ENCODE results near the gene NID1.

The NID1 gene

DNA sequence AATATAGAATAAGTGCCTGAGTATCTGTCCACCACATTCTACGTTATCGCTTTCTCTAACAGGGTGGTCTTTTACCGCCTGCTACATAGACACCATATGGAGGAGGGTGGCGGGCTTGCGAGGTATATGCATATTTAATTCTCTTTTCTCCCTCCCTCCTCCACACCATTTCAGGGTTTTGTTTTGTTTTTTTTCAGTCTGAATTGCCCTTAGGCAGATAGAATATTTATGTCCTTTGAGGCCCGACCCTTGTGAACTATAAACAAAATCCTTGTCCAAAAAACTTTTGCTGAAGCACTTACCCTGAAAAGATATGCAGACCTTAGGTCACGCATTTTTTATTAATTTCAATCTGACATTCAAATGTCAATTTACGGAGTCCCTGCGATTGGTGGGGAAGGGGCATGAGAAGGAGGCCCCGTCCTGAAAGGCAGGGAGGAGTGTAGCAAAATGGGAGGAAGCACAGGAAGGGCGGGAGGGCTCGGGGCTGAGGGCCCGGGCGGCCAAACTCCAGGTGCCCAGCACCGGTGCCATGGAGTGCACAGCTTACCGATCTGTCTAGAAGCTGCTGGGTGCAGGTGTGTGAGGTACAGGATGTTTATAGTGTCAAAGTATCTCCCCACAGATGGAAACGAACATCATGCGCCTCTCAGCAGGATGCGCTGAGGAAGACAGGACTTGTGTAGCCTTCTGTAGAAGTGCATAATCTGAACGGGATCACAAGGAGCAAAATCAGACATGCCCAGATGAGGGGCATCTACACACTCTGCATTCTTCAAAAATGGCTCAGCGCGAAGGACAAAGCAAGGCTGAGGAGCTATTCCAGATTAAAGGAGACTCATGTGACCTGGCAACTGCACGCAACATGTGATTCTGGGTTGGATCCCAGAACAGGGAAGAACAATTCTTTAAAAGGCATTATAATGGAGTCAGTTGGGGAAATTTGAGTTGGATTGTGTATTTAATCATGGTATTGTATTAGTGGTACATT is 129.4 kb downstream of the NID1 start:
- Histone ChIP-seq H3K4me3 (IDR thresholded peaks at IDR 0.05; ENCODE audit: insufficient read depth, low read depth, low read length) (no peak overlapping the region), H3K27ac (no peak overlapping the region), H3K9ac (no peak overlapping the region), H3K36me3 (ENCODE audit: insufficient read depth) (no peaks in the 10 kb centered on the region), H2AFZ (ENCODE audit: low read depth) (no peak overlapping the region), H3K79me2 (ENCODE audit: insufficient read depth, low read depth) (no peaks in the 10 kb centered on the region), H3K27me3 (ENCODE audit: insufficient read depth, low read depth) (no peaks in the 10 kb centered on the region), H4K20me1 (ENCODE audit: insufficient read depth) (no peaks in the 10 kb centered on the region), H3K4me1 (ENCODE audit: low read depth, poor library complexity, severe bottlenecking) (peaks cover 30% of the 10 kb centered on the region), H3K4me2 (no peak overlapping the region)
- TF ChIP-seq, protein P1, sequence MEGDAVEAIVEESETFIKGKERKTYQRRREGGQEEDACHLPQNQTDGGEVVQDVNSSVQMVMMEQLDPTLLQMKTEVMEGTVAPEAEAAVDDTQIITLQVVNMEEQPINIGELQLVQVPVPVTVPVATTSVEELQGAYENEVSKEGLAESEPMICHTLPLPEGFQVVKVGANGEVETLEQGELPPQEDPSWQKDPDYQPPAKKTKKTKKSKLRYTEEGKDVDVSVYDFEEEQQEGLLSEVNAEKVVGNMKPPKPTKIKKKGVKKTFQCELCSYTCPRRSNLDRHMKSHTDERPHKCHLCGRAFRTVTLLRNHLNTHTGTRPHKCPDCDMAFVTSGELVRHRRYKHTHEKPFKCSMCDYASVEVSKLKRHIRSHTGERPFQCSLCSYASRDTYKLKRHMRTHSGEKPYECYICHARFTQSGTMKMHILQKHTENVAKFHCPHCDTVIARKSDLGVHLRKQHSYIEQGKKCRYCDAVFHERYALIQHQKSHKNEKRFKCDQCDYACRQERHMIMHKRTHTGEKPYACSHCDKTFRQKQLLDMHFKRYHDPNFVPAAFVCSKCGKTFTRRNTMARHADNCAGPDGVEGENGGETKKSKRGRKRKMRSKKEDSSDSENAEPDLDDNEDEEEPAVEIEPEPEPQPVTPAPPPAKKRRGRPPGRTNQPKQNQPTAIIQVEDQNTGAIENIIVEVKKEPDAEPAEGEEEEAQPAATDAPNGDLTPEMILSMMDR (conservative IDR thresholded peaks at IDR 0.05; ENCODE audit: low read depth, low read length): no peak

DNA sequence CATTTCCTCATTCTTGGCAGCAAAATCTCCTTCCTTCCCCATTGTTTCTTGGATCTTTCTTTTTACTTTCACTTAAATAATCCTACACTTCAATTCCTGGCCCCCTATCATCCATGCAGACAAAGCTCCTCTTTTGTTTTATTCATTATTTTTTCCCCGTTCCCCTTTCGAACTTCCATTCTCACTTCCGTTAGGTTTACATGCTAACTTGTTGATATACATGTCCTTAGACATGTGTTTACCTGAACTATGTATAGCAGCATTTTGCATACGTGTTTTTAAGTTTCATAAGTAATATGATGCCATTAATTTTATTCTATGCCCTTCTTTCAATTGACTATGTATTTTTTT is 131.1 kb downstream of the NID1 start:
- Histone ChIP-seq H3K4me1 (ENCODE audit: low read depth, poor library complexity, severe bottlenecking) (peaks cover 42% of the 10 kb centered on the region), H3K9ac (no peak overlapping the region), H3K36me3 (ENCODE audit: insufficient read depth) (no peaks in the 10 kb centered on the region), H4K20me1 (ENCODE audit: insufficient read depth) (no peaks in the 10 kb centered on the region), H3K4me2 (no peak overlapping the region), H3K27me3 (ENCODE audit: insufficient read depth, low read depth) (no peaks in the 10 kb centered on the region), H3K79me2 (ENCODE audit: insufficient read depth, low read depth) (no peaks in the 10 kb centered on the region), H3K4me3 (IDR thresholded peaks at IDR 0.05; ENCODE audit: insufficient read depth, low read depth, low read length) (no peak overlapping the region), H3K27ac (no peak overlapping the region), H2AFZ (ENCODE audit: low read depth) (no peak overlapping the region)
- TF ChIP-seq, protein P1 (conservative IDR thresholded peaks at IDR 0.05; ENCODE audit: low read depth, low read length): no peak

DNA sequence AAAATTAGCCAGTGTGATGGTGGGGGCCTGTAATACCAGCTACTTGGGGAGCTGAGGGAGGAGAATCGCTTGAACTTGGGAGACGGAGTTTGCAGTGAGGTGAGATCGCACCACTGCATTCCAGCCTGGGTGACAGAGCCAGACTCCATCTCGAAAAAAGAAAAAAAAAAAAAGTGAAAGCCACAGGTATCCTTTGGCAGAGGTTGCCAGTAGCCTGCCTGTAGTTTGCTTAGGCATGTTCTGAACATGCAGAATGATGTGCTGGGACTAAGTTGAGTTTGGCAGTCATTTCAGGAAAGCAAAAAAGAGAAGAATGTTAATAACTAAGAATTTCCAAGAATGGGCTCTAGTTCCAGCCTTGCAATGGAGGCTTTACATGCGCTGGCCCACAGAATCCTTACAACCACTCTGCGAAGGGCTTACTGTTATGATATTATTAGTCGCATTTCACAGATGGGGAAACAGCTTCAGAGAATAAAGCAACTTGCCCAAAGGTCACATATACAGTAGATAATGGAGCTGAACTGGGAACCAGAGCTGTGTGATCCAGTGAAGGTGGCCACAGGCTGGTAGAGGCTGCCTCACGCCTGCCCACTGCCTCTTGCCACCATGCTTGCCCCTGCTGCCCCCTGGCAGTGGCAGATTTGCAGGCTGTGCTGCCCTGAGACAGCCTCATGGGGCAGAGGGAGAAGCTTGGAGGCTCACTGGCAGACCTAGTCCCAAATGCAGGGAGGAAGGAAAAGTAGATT is 131.7 kb downstream of the NID1 start:
- Histone ChIP-seq H3K4me2 (no peak overlapping the region; the same call in 1 of the 2 replicates), H3K79me2 (ENCODE audit: insufficient read depth, low read depth) (no peaks in the 10 kb centered on the region), H3K27me3 (ENCODE audit: insufficient read depth, low read depth) (no peaks in the 10 kb centered on the region), H3K27ac (no peak overlapping the region), H3K36me3 (ENCODE audit: insufficient read depth) (no peaks in the 10 kb centered on the region), H3K4me3 (IDR thresholded peaks at IDR 0.05; ENCODE audit: insufficient read depth, low read depth, low read length) (no peak overlapping the region), H3K9ac (no peak overlapping the region), H3K4me1 (ENCODE audit: low read depth, poor library complexity, severe bottlenecking) (peaks cover 45% of the 10 kb centered on the region), H4K20me1 (ENCODE audit: insufficient read depth) (no peaks in the 10 kb centered on the region), H2AFZ (ENCODE audit: low read depth) (no peak overlapping the region)
- TF ChIP-seq, protein P1 (conservative IDR thresholded peaks at IDR 0.05; ENCODE audit: low read depth, low read length): no peak

DNA sequence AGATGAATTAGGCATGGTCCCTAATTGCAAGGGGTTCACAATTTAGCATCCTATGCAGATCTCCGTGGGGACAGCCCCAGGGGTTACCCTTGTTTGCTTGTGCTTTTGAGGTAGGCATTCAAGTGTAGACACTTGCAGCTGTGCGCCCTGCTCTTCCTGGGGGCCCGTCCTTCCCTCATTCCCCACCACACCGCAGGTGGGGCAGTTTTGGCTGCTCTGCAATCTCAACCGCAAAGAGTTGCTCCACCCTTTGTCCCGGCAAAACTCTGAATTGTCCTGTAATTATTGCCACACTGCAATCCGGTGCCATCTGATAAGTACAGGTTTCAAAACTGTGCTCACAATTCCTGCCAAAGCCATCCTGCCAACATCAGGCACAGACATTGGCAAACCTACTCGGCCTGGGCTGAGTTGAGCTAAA is 132.8 kb downstream of the NID1 start:
- H3K9ac ChIP-seq: no peak overlapping the region
- H3K79me2 ChIP-seq (ENCODE audit: insufficient read depth, low read depth): no peaks in the 10 kb centered on the region
- H3K4me2 ChIP-seq: peak overlapping the region; percentile 41
- H3K36me3 ChIP-seq (ENCODE audit: insufficient read depth): no peaks in the 10 kb centered on the region
- no peak overlapping the region for H3K4me3 ChIP-seq (IDR thresholded peaks at IDR 0.05; ENCODE audit: insufficient read depth, low read depth, low read length)
- H3K27ac ChIP-seq: peak overlapping the region; percentile 30; the same call in 1 of the 2 replicates
- TF ChIP-seq, protein P1 (conservative IDR thresholded peaks at IDR 0.05; ENCODE audit: low read depth, low read length): no peak
- peaks cover 45% of the 10 kb centered on the region for H3K4me1 ChIP-seq (ENCODE audit: low read depth, poor library complexity, severe bottlenecking)
- H3K27me3 ChIP-seq (ENCODE audit: insufficient read depth, low read depth): no peaks in the 10 kb centered on the region
- peak overlapping the region; percentile 29; the same call in 1 of the 2 replicates for H2AFZ ChIP-seq (ENCODE audit: low read depth)
- H4K20me1 ChIP-seq (ENCODE audit: insufficient read depth): no peaks in the 10 kb centered on the region
